Skin epidermis (tissue), 12 donors: Measurements from ENCODE around the gene TAF5L.

Source experiments
- H3K27ac ChIP-seq, 21 experiments: fragments of 200-600 bp; sonication (generic) in 11 of 21; one replicate each; pipeline ENCODE4 v1.5.0; 2020; ENCODE audit warnings: mild to moderate bottlenecking in 3 of 21, inconsistent platforms in 2 of 21, moderate library complexity in 2 of 21
- H3K4me3 ChIP-seq, 7 experiments: fragments of 200-600 bp; sonication (generic) in 2 of 7; one replicate each; pipeline ENCODE4 v1.5.0; 2020; ENCODE audit warnings: inconsistent platforms in 2 of 7, mild to moderate bottlenecking in 2 of 7, moderate library complexity in 1 of 7

The TAF5L gene

DNA sequence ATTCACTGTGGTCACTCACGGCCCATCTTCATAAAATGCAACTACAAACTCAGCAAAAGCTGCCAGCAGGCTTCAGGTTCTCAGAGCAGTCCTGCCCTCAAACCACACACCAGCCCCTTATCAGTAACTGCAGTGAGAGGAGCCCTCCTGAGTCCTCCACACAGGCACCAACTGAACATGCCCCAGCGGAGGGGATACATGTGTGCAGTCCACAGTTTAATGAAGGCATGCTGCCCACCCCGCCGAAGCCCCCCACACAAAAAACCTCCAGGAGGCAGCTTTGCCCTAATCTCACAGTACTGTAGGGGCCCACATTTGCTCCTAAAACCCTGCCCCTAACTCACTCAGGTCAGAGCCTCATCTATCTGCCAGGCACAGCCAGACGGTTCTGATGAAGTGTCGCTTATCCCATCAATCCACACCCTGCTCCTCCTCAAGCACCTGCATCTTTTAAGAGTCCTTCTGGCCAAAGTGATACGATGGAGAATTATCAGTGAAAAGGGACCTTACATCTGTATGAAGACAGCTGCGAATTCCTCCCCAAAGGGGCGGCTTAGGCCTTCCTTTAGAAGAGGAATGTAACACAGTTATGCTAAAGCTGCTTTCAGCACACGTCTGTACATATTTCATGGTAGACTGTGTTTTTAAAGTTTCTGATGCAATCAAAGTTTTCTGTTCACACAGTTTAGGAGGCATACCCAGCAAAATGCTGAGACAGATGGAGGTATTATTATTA, 70.9 kb downstream of the TAF5L start:
- Histone ChIP-seq H3K4me3 (no peak overlapping the region), H3K27ac (no peak overlapping the region)

DNA sequence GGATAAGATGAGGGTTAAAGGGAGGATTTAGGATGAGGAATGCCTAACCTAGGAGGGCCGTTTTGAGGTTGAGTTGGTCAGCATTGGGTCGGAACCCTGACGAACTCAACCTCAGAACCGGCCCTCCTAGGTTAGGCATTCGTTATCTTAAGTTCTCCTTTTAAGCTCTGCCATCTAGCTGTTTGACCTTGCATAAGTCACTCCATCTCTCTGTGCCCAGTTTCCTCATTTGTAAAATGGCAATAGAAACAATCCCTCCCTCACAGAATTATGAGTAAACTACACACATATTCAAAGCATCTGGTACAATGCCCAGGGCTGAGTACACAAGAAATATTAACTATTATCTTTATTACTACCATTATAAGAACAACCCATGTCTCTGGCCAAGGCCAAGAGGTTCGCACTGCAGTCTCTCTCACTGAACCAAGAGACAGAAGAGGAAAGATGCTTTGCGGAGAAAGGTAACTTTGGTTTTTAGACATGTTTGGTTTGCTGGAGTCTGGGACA, 72.2 kb downstream of the TAF5L start:
- Histone ChIP-seq H3K4me3 (no peak overlapping the region), H3K27ac (no peak overlapping the region)

DNA sequence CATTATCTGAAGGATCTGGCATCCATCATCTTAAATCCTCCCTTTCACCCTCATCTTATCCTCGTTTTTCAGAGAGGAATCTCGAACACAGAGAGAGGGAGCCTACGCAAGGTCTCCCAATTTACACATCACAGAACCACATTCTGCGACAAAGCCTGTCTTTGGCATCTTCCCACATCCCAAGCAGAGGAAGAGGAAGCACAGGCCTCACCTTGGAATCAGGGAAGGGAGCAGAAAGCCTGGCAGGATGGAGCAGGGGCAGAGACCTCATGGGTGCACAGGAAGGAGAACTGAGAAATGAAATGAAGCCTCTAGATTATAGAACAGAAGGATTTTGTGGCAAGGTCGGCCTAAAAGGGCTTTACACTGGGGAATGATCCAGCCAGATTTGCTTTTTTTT, 73.2 kb downstream of the TAF5L start:
- no peak overlapping the region for H3K27ac ChIP-seq
- no peak overlapping the region for H3K4me3 ChIP-seq

DNA sequence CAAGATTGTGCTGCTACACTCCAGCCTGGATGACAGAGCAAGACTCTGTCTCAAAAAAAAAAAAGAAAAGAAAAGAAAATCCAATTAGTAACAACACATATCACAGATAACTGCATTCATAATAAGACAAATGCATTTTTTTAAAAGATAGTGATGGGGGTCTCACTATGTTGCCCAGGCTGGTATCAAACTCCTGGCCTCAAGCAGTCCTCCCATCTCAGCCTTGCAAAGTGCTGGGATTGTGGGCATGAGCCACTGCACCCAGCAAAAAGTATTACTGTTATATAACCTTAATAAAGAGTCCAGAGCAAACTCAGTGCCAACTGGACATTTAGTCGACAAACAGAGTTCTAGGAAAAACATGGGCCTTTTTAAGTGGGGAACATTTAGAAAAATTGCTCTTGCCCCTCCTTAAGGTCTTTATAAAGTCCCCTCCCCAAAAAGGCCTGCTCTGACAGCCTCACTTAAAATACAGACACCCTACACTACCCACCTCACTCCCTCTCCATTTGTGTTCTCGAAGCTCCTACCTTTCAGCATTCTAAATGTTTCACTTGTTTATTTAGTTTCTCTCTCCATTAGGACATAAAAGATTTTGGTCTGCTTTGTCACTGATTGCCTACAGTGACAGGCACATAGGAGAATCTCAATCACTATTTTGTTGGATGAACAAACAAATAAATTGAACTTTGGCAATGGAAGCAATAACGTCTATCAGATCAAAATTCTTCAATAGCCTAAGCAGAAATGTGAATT, 74.9 kb downstream of the TAF5L start:
- H3K27ac ChIP-seq: peak overlapping the region in 1 of 21 experiments; percentile 6
- no peak overlapping the region for H3K4me3 ChIP-seq

DNA sequence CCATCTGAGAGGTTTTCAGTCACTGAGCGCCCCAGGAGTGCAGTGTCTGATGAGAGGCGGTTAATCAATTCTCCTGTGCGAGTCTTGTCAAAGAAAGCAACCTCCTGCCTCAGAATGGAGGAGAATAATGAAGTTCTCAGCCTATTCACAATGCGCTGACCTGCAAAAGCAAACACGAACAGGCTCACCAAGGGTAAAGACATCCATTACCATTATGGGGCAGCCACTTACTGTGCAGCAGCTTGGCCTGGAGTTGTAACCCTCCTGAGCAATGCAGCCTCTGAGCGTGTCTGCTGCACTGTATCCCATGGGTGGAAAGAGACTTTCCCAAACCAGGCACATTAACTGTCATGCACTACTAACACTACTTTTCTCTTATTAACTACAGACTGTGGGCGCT, 78.4 kb downstream of the TAF5L start:
- no peak overlapping the region for H3K27ac ChIP-seq

DNA sequence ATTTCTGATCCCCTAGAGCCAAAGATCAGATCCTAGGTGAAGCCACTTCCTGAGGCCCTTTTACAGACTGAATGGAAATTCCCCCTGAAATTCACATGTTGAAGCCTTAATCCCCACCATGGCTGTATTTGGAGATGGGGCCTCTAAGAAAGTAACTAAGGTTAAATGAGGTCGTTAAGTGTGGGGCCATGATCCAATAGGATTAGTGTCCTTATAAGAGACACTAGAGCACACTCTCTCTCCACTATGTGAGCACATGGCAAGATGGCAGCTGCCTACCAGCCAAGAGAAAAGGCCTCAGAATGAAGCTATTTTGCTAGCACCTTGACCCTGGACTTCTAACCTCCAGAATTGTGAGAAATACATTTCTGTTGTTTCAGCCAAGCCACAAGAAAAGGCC, 81.3 kb downstream of the TAF5L start:
- Histone ChIP-seq H3K27ac (no peak overlapping the region), H3K4me3 (no peak overlapping the region)

More for the DNA sequence above, 78.4 kb downstream of the TAF5L start:
- no peak overlapping the region for H3K4me3 ChIP-seq
